Left renal cortex interstitium (tissue), 4 donors: ENCODE measurements around the gene OR10P1. TPM values are rescaled to one million over a fixed set of nuclear protein-coding genes. Genes with fewer than 3 reads are reported as not detected.

Experiments
- DNase-seq, 4 donors: peaks; one replicate each; pipeline ENCODE4 v3.0.0-alpha.2; 2013; ENCODE audit warnings: low read depth in 4 of 4, low spot score in 2 of 4, missing footprints in 1 of 4
- polyA plus RNA-seq, 4 donors: library from polyadenylated mRNA; unstranded; fragments of 120-200 nt; gene quantifications; one replicate each; pipeline ENCODE4 v1.2.1, GENCODE V29; 2013; ENCODE audit not compliant: insufficient read length in 4 of 4

OR10P1 gene
- polyA plus RNA-seq, 4 donors, result not detected

DNA sequence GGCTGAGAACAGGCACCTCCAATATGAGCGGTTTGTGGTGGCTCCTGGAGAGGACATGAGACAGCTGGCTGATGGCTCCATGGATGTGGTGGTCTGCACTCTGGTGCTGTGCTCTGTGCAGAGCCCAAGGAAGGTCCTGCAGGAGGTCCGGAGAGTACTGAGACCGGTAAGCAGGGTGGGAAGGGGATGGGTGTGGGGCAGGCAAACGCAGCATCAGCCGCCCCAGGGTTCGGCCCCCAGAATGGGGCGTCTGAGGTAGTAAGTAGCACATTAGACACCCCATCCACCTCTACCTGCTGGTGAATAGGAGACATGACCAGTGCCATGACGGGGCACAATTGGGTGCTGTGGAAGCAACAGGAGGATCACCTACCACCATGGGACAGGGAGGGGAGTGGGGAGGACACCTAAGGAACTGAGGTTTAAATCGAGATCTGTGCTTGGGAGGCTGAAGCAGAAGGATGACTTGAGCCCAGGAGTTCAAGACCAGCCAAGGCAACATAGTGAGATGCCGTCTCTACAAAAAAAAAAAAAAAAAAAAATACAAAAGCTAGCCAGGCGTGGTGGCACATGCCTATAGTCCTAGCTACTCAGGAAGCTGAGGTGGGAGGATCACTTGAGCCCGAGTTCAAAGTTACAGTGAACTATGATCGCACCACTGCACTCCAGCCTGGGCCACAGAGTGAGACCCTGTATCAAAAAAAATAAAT, 45.5 kb downstream of the OR10P1 start:
- no peak for DNase-seq

DNA sequence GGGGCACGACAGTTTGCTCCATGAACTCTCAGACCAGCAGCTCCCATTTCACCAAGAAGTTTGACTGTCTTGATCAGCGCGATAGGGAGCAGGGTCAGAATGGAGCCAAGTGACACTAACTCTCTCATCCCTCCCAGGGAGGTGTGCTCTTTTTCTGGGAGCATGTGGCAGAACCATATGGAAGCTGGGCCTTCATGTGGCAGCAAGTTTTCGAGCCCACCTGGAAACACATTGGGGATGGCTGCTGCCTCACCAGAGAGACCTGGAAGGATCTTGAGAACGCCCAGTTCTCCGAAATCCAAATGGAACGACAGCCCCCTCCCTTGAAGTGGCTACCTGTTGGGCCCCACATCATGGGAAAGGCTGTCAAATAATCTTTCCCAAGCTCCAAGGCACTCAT, 47.0 kb downstream of the OR10P1 start:
- no peak for DNase-seq

DNA sequence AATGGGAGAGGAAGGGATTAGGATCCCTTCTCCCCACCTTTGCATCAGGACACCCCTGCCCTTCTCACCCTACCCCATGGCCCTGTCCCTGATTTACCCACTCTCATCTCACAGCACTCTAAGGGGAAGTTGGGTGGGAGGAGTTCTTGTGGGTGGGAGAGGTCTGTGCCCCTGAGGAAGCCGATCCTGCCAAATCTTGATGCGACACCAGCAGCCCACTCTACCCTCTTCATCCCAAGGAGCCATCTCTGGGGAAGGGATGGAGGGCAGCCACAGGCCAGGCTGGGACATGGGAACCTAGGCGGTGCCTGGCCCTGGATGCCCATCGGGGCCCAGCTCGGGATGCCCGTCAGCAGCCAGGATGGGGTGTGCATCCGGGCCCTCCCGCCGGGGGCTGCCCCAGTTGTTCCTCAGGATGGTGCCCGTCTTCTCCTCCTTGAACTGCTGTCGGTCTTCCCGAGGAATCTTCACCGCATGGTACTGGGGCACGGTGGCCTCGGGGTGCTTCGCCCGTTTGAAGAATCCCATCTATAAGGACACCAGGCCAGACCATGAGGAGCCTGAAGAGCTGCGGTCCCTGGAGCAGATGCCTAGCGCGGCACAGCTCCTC, 48.2 kb downstream of the OR10P1 start:
- DNase-seq, result no peak

DNA sequence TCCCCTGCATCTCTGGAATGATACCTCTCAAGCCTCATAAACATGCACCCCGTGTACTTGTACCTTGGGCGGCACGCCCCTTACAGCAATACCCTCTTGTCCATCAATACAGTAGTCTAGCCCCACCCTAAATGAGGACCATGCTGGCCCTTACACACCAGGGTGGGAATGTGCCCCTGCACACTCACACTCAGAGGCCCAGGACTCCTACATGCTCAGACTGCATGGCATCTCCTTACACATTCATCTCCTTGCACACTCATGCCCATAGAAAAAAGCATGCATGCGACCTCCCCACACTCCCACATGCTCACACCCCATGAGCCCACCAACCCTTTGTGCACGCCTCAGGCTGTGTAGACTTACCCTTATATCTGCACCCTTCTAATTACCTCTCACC, 49.0 kb downstream of the OR10P1 start:
- no peak for DNase-seq

DNA sequence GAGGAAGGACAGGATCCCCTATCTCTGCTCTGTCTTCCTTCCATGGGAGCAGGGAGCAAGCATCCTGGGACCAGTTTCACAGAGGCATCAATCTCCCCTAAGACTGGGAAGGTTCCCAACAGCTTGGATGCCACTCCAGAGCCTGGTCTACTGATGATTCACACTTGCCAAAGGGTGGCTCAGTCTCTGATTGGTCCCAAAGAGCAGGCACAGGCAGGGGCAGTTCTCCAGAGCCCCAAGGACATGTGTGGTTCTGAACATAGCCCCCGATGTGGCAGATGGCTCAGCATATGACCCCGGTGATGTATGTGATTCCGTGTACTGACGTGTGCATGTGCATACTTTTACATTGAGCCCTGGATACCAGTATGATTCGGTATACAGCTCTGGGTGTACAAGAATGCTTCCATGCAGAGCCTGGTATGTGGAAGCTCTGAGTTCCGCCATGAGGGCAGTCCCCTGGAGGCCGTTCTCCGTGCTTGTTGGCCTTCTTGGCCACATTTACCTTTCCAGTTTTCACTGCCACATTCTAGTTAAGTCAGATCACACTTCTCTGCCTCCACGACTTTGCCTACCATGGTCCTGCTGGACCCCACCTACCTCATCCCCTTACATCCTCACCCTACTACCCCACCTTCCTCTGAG, 49.8 kb downstream of the OR10P1 start:
- DNase-seq, result no peak

Other genes starting within 250 kb of the OR10P1 start
- not detected for gene OR6C65, start 236.4 kb upstream of the OR10P1 start, polyA plus RNA-seq
- gene OR6C76, start 210.6 kb upstream of the OR10P1 start, polyA plus RNA-seq, result not detected
- not detected for gene OR6C2, start 192.8 kb upstream of the OR10P1 start, polyA plus RNA-seq
- gene OR6C70, start 166.8 kb upstream of the OR10P1 start, polyA plus RNA-seq, result not detected
- not detected for gene OR6C68, start 144.5 kb upstream of the OR10P1 start, polyA plus RNA-seq
- gene OR6C4, start 87.3 kb upstream of the OR10P1 start, polyA plus RNA-seq, result under 1 TPM in 1 of 4 donors, not detected in 3; 0.03 TPM
- gene OR2AP1, start 64.4 kb upstream of the OR10P1 start, polyA plus RNA-seq, result not detected
- 10 to 100 TPM; 20.1 to 54.8 (median 33.9) TPM for gene ITGA7, start 71.0 kb downstream of the OR10P1 start, polyA plus RNA-seq
- gene BLOC1S1, start 79.2 kb downstream of the OR10P1 start, polyA plus RNA-seq, result 100 to 1,000 TPM; 115 to 162 (median 121) TPM
- 10 to 100 TPM; 18.7 to 39.4 (median 30.1) TPM for gene RDH5, start 83.5 kb downstream of the OR10P1 start, polyA plus RNA-seq
- gene CD63, start 92.1 kb downstream of the OR10P1 start, polyA plus RNA-seq, result 100 to 1,000 TPM; 607 to 729 (median 660) TPM
- 10 to 100 TPM; 18.2 to 29.2 (median 23.1) TPM for gene GDF11, start 106.2 kb downstream of the OR10P1 start, polyA plus RNA-seq
- gene SARNP, start 180.8 kb downstream of the OR10P1 start, polyA plus RNA-seq, result 100 to 1,000 TPM in 3 of 4 donors, 10 to 100 TPM in 1; 98.8 to 156 (median 114) TPM
- 10 to 100 TPM; 27.9 to 37.4 (median 31.0) TPM for gene ORMDL2, start 181.1 kb downstream of the OR10P1 start, polyA plus RNA-seq
- gene DNAJC14, start 192.7 kb downstream of the OR10P1 start, polyA plus RNA-seq, result 10 to 100 TPM; 40.0 to 51.0 (median 45.3) TPM
- 1 to 10 TPM in 2 of 4 donors, under 1 TPM in 2; 0.69 to 1.2 (median 1.0) TPM for gene MMP19, start 206.0 kb downstream of the OR10P1 start, polyA plus RNA-seq